Keratinocyte (primary cell): ENCODE data around the gene GAA. TPM values are rescaled to one million over a fixed set of nuclear protein-coding genes. Genes with fewer than 3 reads are reported as not detected.

Experiments
- DNase-seq: peaks from one replicate; pipeline ENCODE4 v3.0.0-alpha.2; 2011; ENCODE audit warnings: low read depth, missing footprints, low spot score
- FAIRE-seq: peaks from 2 replicates; lab custom pipeline; 2011; peaks lifted over from hg19 to GRCh38; lab: Jason Lieb, UNC
- H2AFZ ChIP-seq: 2 replicates; pipeline ENCODE4 v1.6.0; 2012; ENCODE audit warnings: low read length, control low read depth, inconsistent platforms; ENCODE audit not compliant: control insufficient read depth
- H3K27ac ChIP-seq: 2 replicates; pipeline ENCODE4 v1.5.1; 2011; ENCODE audit warnings: low read length; ENCODE audit not compliant: control insufficient read depth, insufficient read depth
- H3K27me3 ChIP-seq: 3 replicates; pipeline ENCODE4 v1.6.0; 2011; ENCODE audit warnings: low read length; ENCODE audit not compliant: control insufficient read depth, insufficient read depth; ENCODE audit errors: extremely low read depth
- H3K36me3 ChIP-seq, 2 experiments: 2 replicates in 1 of 2; 3 replicates in 1 of 2; pipeline ENCODE4 v1.5.1; 2011; ENCODE audit warnings: low read length in 2 of 2, mild to moderate bottlenecking in 1 of 2; ENCODE audit not compliant: control insufficient read depth in 2 of 2, insufficient read depth in 2 of 2; ENCODE audit errors: extremely low read depth in 1 of 2
- H3K4me1 ChIP-seq: 3 replicates; pipeline ENCODE4 v1.5.1; 2011; ENCODE audit warnings: low read length; ENCODE audit not compliant: control insufficient read depth, insufficient read depth; ENCODE audit errors: extremely low read depth
- H3K4me2 ChIP-seq: 3 replicates; pipeline ENCODE4 v1.6.0; 2011; ENCODE audit warnings: low read depth, low read length; ENCODE audit not compliant: control insufficient read depth, insufficient read depth; ENCODE audit errors: extremely low read depth
- H3K4me3 ChIP-seq, 3 experiments: fragments of 200-600 bp in 1 of 3; sonication (generic) in 1 of 3; 2 replicates in 2 of 3; 3 replicates in 1 of 3; pipeline ENCODE4 v1.5.1; 2011 to 2016; ENCODE audit warnings: low read length in 3 of 3, mild to moderate bottlenecking in 3 of 3, control low read depth in 2 of 3, inconsistent platforms in 1 of 3, low read depth in 1 of 3, mixed read lengths in 1 of 3, mixed run types in 1 of 3, moderate library complexity in 1 of 3; ENCODE audit not compliant: control insufficient read depth in 2 of 3, insufficient read depth in 2 of 3; ENCODE audit errors: extremely low read depth in 1 of 3
- H3K79me2 ChIP-seq: 2 replicates; pipeline ENCODE4 v1.6.0; 2012; ENCODE audit warnings: low read length; ENCODE audit not compliant: control insufficient read depth, insufficient read depth
- H3K9ac ChIP-seq: 3 replicates; pipeline ENCODE4 v1.6.0; 2011; ENCODE audit warnings: low read length; ENCODE audit not compliant: control insufficient read depth, insufficient read depth; ENCODE audit errors: extremely low read depth
- H3K9me1 ChIP-seq: 3 replicates; pipeline ENCODE4 v1.6.0; 2011; ENCODE audit warnings: low read length; ENCODE audit not compliant: control insufficient read depth, insufficient read depth; ENCODE audit errors: extremely low read depth
- H3K9me3 ChIP-seq: 2 replicates; pipeline ENCODE4 v1.5.1; 2012; ENCODE audit warnings: low read depth, low read length; ENCODE audit not compliant: control insufficient read depth
- H4K20me1 ChIP-seq: 3 replicates; pipeline ENCODE4 v1.6.0; 2011; ENCODE audit warnings: low read length; ENCODE audit not compliant: control insufficient read depth, insufficient read depth; ENCODE audit errors: extremely low read depth
- CTCF ChIP-seq, 3 experiments: IDR thresholded peaks in 1 of 3; conservative IDR thresholded peaks in 1 of 3; optimal IDR thresholded peaks in 1 of 3; 2 replicates in 2 of 3; 3 replicates in 1 of 3; pipeline versions ENCODE3 to v1.5.1; 2011; ENCODE audit warnings: low read length in 3 of 3, mild to moderate bottlenecking in 3 of 3, moderate library complexity in 2 of 3, control low read depth in 1 of 3, inconsistent platforms in 1 of 3; ENCODE audit not compliant: insufficient read depth in 2 of 3; ENCODE audit errors: extremely low read depth in 1 of 3
- EZH2 ChIP-seq: IDR thresholded peaks from one replicate; pipeline ENCODE4 v1.6.1; 2012; ENCODE audit warnings: inconsistent platforms, mild to moderate bottlenecking, low read length, moderate library complexity
- dilution Hi-C: fragments of 300-500 bp; cut with MboI; formaldehyde crosslinking; loops from one replicate; pipeline ENCODE4 v1.7.0; 2020; ENCODE audit warnings: low sequenced_read_pairs; ENCODE audit not compliant: extremely low pct_ligation_motif_present
- polyA plus RNA-seq, 5 experiments: library from polyadenylated mRNA; depleted of rRNA in 3 of 5; stranded (reverse) in 3 of 5; stranded (forward) in 1 of 5; unstranded in 1 of 5; fragments of >200 nt; gene quantifications; 1 replicate in 1 of 5; 2 replicates in 3 of 5; 3 replicates in 1 of 5; pipeline versions ENCODE4 v1.2.1 to v1.2.3, GENCODE V29; 2011 to 2012; ENCODE audit warnings: missing spikeins in 2 of 5, low read depth in 1 of 5, low replicate concordance in 1 of 5

Gene GAA
- polyA plus RNA-seq, 1 donor (not counting 4 experiments of a cell fraction or from before 2014, with no cell fraction given), result 3.2 TPM

GRCh38 chr17:80126449-80126715, 25.0 kb downstream of the GAA start:
- Histone ChIP-seq H3K79me2 (no peaks in the 10 kb centered on the region), H3K27me3 (no peaks in the 10 kb centered on the region), H3K9me1 (no peaks in the 10 kb centered on the region), H3K9ac (no peak overlapping the region), H3K4me2 (no peak overlapping the region), H3K36me3 (no peaks in the 10 kb centered on the region), H3K27ac (no peak overlapping the region), H4K20me1 (no peaks in the 10 kb centered on the region), H3K4me1 (peaks cover 11% of the 10 kb centered on the region), H2AFZ (no peak overlapping the region), H3K9me3 (no peaks in the 10 kb centered on the region), H3K4me3 (no peak overlapping the region)
- TF ChIP-seq CTCF (optimal IDR thresholded peaks at IDR 0.05 in 1 of 3, IDR thresholded peaks at IDR 0.05 in 1 of 3, conservative IDR thresholded peaks at IDR 0.05 in 1 of 3; ENCODE audit: extremely low read depth in 1 of 3, insufficient read depth in 2 of 3, low read length in 3 of 3), result no peak
- no peak for TF ChIP-seq EZH2
- FAIRE-seq (no peak), DNase-seq (no peak)
- dilution Hi-C loops, result no loop called here

- H3K9ac ChIP-seq, result no peak overlapping the region
- no peaks in the 10 kb centered on the region for H3K9me1 ChIP-seq
- no peaks in the 10 kb centered on the region for H4K20me1 ChIP-seq
- H3K9me3 ChIP-seq, result no peaks in the 10 kb centered on the region
- peaks cover 7% of the 10 kb centered on the region for H3K4me1 ChIP-seq
- no peak for FAIRE-seq
- dilution Hi-C loops, result no loop called here
- no peak for DNase-seq
- H3K4me2 ChIP-seq, result no peak overlapping the region
- no peaks in the 10 kb centered on the region for H3K79me2 ChIP-seq
- H3K27ac ChIP-seq, result no peak overlapping the region
- H3K27me3 ChIP-seq, result no peaks in the 10 kb centered on the region
- TF ChIP-seq CTCF (optimal IDR thresholded peaks at IDR 0.05 in 1 of 3, IDR thresholded peaks at IDR 0.05 in 1 of 3, conservative IDR thresholded peaks at IDR 0.05 in 1 of 3; ENCODE audit: extremely low read depth in 1 of 3, insufficient read depth in 2 of 3, low read length in 3 of 3) (no peak), EZH2 (no peak)
- H3K36me3 ChIP-seq, result peaks cover 2 to 10% of the 10 kb centered on the region in 2 experiments
- no peak overlapping the region for H3K4me3 ChIP-seq
- H2AFZ ChIP-seq, result no peak overlapping the region
Observed at GRCh38 chr17:80129006-80129565, 27.7 kb downstream of the GAA start.
